Cardiac muscle cell (in vitro differentiated cells and primary cell): Measurements from ENCODE around the gene NFE2L2. TPM values are rescaled to one million over a fixed set of nuclear protein-coding genes. Genes with fewer than 3 reads are reported as not detected.

Source experiments
- DNase-seq, 2 donors: peaks; one replicate each; pipeline versions ENCODE4 v3.0.0 to v3.0.0-alpha.2; 2010 to 2017; ENCODE audit warnings: low read depth in 1 of 2, low spot score in 1 of 2
- H3K27ac ChIP-seq: fragments of 200-600 bp; sonication (generic); 2 replicates; pipeline ENCODE4 v1.5.1; 2016
- H3K27me3 ChIP-seq: fragments of 200-600 bp; sonication (generic); 2 replicates; pipeline ENCODE4 v1.6.0; 2016; ENCODE audit warnings: control low read depth
- H3K36me3 ChIP-seq: fragments of 200-600 bp; sonication (generic); 2 replicates; pipeline ENCODE4 v1.5.1; 2016; ENCODE audit warnings: control low read depth
- H3K4me1 ChIP-seq: fragments of 200-600 bp; sonication (generic); 2 replicates; pipeline ENCODE4 v1.8.1; 2017; ENCODE audit warnings: low read depth, mild to moderate bottlenecking, mixed run types
- H3K4me3 ChIP-seq: fragments of 200-600 bp; sonication (generic); 2 replicates; pipeline ENCODE4 v1.5.1; 2016; ENCODE audit warnings: mild to moderate bottlenecking
- H3K9me3 ChIP-seq: fragments of 200-600 bp; sonication (generic); 2 replicates; pipeline ENCODE4 v1.5.1; 2017; ENCODE audit warnings: low read depth, mild to moderate bottlenecking, control low read depth
- polyA plus RNA-seq: library from polyadenylated mRNA; unstranded; fragments of >200 nt; fragmentation: Nextera tagmentation; extraction: Ambion mirVana; gene quantifications from 2 replicates; pipeline ENCODE4 v1.2.1, GENCODE V29; 2016
- total RNA-seq: library from RNA; depleted of rRNA; stranded (reverse); fragments of >200 nt; gene quantifications from 2 replicates; pipeline ENCODE4 v1.2.3, GENCODE V29; 2016
- TF ChIP-seq, protein P1 (sequence below): IDR thresholded peaks from 2 replicates; pipeline ENCODE4 v1.5.1; 2012; ENCODE audit warnings: low read depth, mild to moderate bottlenecking, low read length

NFE2L2 gene
- total and polyA plus RNA-seq, 2 experiments from 2014 or later: 70.0 to 90.5 TPM

DNA sequence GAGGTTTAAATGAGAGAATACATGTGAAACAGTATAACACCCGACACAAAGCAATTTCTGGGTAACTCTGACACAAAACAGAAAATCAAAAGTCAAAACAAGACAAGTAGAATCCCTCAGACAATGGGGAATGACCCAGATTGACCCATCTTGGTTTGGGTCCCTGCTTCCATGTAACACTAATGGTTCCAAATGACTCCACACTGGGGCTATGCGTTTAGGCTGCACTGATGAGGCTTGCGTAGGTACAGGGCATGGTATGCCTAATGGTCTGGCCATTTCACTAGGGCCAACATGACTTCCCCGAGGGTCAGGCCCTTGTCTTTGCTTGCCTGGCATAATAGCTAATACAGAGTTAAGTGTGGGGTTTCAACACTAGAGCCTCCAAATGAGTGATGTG, 27.2 kb upstream of the NFE2L2 start:
- no peak for DNase-seq
- Histone ChIP-seq H3K36me3 (no peaks in the 10 kb centered on the region), H3K9me3 (no peaks in the 10 kb centered on the region), H3K4me3 (no peak overlapping the region), H3K27me3 (no peaks in the 10 kb centered on the region), H3K27ac (no peak overlapping the region), H3K4me1 (peaks cover 21% of the 10 kb centered on the region)
- TF ChIP-seq, protein P1, sequence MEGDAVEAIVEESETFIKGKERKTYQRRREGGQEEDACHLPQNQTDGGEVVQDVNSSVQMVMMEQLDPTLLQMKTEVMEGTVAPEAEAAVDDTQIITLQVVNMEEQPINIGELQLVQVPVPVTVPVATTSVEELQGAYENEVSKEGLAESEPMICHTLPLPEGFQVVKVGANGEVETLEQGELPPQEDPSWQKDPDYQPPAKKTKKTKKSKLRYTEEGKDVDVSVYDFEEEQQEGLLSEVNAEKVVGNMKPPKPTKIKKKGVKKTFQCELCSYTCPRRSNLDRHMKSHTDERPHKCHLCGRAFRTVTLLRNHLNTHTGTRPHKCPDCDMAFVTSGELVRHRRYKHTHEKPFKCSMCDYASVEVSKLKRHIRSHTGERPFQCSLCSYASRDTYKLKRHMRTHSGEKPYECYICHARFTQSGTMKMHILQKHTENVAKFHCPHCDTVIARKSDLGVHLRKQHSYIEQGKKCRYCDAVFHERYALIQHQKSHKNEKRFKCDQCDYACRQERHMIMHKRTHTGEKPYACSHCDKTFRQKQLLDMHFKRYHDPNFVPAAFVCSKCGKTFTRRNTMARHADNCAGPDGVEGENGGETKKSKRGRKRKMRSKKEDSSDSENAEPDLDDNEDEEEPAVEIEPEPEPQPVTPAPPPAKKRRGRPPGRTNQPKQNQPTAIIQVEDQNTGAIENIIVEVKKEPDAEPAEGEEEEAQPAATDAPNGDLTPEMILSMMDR: no peak

DNA sequence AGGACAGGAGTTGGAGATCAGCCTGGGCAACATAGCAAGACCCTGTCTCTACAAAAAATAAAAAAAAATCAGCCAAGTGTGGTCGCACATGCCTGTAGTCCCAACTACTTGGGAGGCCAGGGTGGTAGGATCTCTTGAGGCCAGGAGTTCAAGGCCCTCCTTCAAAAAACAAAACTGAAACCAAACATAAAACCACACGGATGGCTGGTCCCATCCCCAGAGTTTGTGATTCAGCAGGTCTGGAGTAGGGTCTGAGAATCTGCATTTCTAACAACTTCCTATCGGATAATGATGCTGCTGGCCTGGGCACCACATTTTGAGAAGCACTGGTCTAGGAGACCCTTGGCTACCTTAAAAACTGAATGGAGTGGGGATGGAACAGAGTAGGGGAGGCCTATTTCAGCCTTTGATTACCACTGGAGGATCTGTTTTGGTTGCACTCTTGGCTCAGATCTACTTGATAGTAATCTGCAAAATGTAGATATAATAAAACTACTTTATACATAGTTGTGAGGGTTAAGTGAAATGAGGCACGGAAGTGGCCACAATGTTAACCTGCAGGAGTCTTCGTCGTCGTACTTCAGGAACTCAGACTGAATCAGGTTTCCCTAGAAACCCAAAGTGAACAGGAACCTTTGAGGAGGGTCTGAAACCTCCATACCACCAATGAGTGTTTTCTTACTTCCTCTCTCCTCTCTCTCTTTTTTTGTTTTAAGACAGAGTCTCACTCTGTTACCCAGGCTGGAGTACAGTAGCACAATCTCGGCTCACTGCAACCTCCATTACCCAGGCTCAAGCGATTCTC, 25.5 kb upstream of the NFE2L2 start:
- H3K27me3 ChIP-seq: no peaks in the 10 kb centered on the region

GRCh38 chr2:177287814-177288213, 23.3 kb upstream of the NFE2L2 start:
- H3K27me3 ChIP-seq: no peaks in the 10 kb centered on the region
- TF ChIP-seq, protein P1: no peak
- DNase-seq: no peak
- no peaks in the 10 kb centered on the region for H3K9me3 ChIP-seq
- H3K4me1 ChIP-seq: peaks cover 50% of the 10 kb centered on the region
- H3K4me3 ChIP-seq: no peak overlapping the region
- H3K27ac ChIP-seq: no peak overlapping the region
- H3K36me3 ChIP-seq: no peaks in the 10 kb centered on the region

More for the DNA sequence above, 25.5 kb upstream of the NFE2L2 start:
- DNase-seq: no peak
- TF ChIP-seq, protein P1: no peak
- no peak overlapping the region for H3K27ac ChIP-seq
- peaks cover 27% of the 10 kb centered on the region for H3K4me1 ChIP-seq
- no peak overlapping the region for H3K4me3 ChIP-seq
- no peaks in the 10 kb centered on the region for H3K36me3 ChIP-seq
- H3K9me3 ChIP-seq: no peaks in the 10 kb centered on the region

GRCh38 chr2:177285892-177286715, 21.6 kb upstream of the NFE2L2 start:
- Histone ChIP-seq H3K27ac (peak overlapping the region; percentile 82), H3K36me3 (no peaks in the 10 kb centered on the region), H3K4me1 (peaks cover 61% of the 10 kb centered on the region), H3K27me3 (no peaks in the 10 kb centered on the region), H3K9me3 (no peaks in the 10 kb centered on the region), H3K4me3 (no peak overlapping the region)
- TF ChIP-seq, protein P1: no peak
- DNase-seq: no peak

- Histone ChIP-seq H3K9me3 (no peaks in the 10 kb centered on the region), H3K36me3 (no peaks in the 10 kb centered on the region), H3K27me3 (no peaks in the 10 kb centered on the region), H3K4me1 (peaks cover 68% of the 10 kb centered on the region), H3K27ac (peak overlapping the region; percentile 82), H3K4me3 (no peak overlapping the region)
- no peak for DNase-seq
- TF ChIP-seq, protein P1: no peak
Observed at GRCh38 chr2:177284531-177284930, 20.0 kb upstream of the NFE2L2 start.
